K562 (cell line): ENCODE measurements around the gene TBXAS1. TPM values are rescaled to one million over a fixed set of nuclear protein-coding genes. Genes with fewer than 3 reads are reported as not detected.

Experiments
- ATF7 ChIP-seq: fragments of 450-650 bp; IDR thresholded peaks from 2 replicates; pipeline ENCODE4 v1.7.1; 2014; ENCODE audit warnings: mild to moderate bottlenecking, moderate library complexity
- ETV1 ChIP-seq: fragments of 450-650 bp; conservative IDR thresholded peaks from 2 replicates; pipeline ENCODE4 v1.6.1; 2016; ENCODE audit warnings: missing genetic modification characterization, control low read depth, low read depth, missing compliant biosample characterization
- ETV5 ChIP-seq: sonication (generic); formaldehyde crosslinking; IDR thresholded peaks from 2 replicates; pipeline ENCODE4 v1.4.0; 2020; ENCODE audit warnings: low read depth, mild to moderate bottlenecking, missing genetic modification reagents
- GATA2 ChIP-seq: sonication (generic); formaldehyde crosslinking; IDR thresholded peaks from 2 replicates; pipeline ENCODE4 v1.4.0; 2020; ENCODE audit warnings: mild to moderate bottlenecking, missing genetic modification reagents
- TEAD2 ChIP-seq: fragments of 450-650 bp; IDR thresholded peaks from 2 replicates; pipeline ENCODE4 v1.6.1; 2016; ENCODE audit warnings: missing genetic modification characterization, control low read depth, missing compliant biosample characterization
- ZNF668 ChIP-seq: fragments of 250-450 bp; sonication (Bioruptor Pico); IDR thresholded peaks from 2 replicates; pipeline ENCODE4 v1.8.0; 2022; ENCODE audit warnings: mild to moderate bottlenecking, inconsistent platforms
- polyA plus RNA-seq, 8 experiments: library from polyadenylated mRNA; depleted of rRNA in 4 of 8; stranded (reverse) in 5 of 8; unstranded in 3 of 8; fragments of >200 nt; fragmentation: Nextera tagmentation in 2 of 8; fragmentation: Illumina TruSeq in 1 of 8; extraction: Ambion mirVana in 2 of 8; extraction: Trizol in 1 of 8; gene quantifications; 2 replicates each; pipeline versions ENCODE4 v1.2.1 to v1.2.3, GENCODE V29; 2011 to 2014; ENCODE audit warnings: inconsistent platforms in 1 of 8, missing spikeins in 1 of 8
- total RNA-seq, 7 experiments: library from RNA; depleted of rRNA in 6 of 7; stranded (reverse); fragments of >200 nt in 6 of 7; fragmentation: Illumina TruSeq in 2 of 7; extraction: Trizol in 2 of 7; gene quantifications; 2 replicates each; pipeline versions ENCODE4 v1.2.1 to v1.2.3, GENCODE V29; 2011 to 2021; ENCODE audit warnings: low replicate concordance in 1 of 7
- TF ChIP-seq, protein P1 (sequence below): fragments of 450-650 bp; formaldehyde crosslinking; IDR thresholded peaks from 2 replicates; pipeline ENCODE4 v1.4.0; 2022; ENCODE audit warnings: missing genetic modification characterization

TBXAS1 gene
- total and polyA plus RNA-seq, 9 of the 15 experiments (the other 6 are each of a cell fraction or from before 2014, with no cell fraction given) = 1.1 to 8.3 (median 1.9) TPM

DNA sequence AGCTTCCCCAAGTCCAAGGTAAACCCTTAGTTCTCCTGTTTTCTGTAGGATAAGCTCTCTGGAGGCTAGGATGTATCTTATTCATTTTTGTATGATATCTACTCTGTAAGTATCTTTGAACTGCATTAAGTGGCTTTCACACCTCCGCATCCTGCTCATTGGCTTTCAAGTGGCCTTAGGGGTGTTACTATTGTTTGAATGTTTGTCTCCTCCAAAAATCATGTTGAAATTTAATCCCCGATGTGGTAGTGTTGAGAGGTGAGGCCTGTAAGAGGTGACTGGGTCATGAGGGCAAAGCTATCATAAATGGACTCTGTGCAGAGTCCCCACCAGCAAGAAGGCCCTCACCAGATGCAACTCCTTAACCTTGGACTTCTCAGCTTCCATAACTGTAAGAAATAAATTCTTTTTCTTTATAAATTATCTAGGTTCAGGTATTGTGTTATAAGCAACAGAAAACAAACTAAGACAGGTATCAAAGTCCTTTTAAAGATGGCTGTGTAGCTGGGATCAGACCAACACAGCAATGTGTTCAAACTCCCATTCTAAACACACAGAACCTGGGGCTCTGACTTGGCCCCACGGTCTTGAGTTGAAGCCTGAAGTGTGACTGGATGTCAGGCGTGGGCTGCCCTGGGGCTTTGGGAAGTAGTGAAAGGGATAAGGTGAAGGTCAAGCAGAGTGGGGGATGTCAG, 25.9 kb downstream of the TBXAS1 start (continued):
- TF ChIP-seq, protein P1, sequence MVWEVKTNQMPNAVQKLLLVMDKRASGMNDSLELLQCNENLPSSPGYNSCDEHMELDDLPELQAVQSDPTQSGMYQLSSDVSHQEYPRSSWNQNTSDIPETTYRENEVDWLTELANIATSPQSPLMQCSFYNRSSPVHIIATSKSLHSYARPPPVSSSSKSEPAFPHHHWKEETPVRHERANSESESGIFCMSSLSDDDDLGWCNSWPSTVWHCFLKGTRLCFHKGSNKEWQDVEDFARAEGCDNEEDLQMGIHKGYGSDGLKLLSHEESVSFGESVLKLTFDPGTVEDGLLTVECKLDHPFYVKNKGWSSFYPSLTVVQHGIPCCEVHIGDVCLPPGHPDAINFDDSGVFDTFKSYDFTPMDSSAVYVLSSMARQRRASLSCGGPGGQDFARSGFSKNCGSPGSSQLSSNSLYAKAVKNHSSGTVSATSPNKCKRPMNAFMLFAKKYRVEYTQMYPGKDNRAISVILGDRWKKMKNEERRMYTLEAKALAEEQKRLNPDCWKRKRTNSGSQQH (CRISPR knock-in tag) = 0 out of 2 replicates have a peak, but pooled peaks have one; percentile 46
- TF ChIP-seq ETV1 (tag) (0 out of 2 replicates have a peak, but pooled peaks have one; percentile 0), ATF7 (0 out of 2 replicates have a peak, but pooled peaks have one; percentile 31), ETV5 (CRISPR knock-in tag) (no peak), GATA2 (CRISPR knock-in tag) (no peak), ZNF668 (CRISPR knock-in tag) (no peak), TEAD2 (tag) (0 out of 2 replicates have a peak, but pooled peaks have one; percentile 8)
